GM18951 (cell line): Measurements from ENCODE around the gene APOO.

Source experiments
- POLR2A ChIP-seq: IDR thresholded peaks from 4 replicates; pipeline ENCODE4 v1.6.1; 2011; ENCODE audit warnings: mild to moderate bottlenecking; ENCODE audit not compliant: insufficient read length, insufficient read depth; ENCODE audit errors: extremely low read depth
- in situ Hi-C: fragments of 300-500 bp; cut with MboI; formaldehyde crosslinking; loops from one replicate; pipeline ENCODE4 v1.12.0; 2022; ENCODE audit warnings: low sequenced_read_pairs, mixed read lengths, inconsistent platforms; ENCODE audit not compliant: unreplicated experiment

Gene APOO

GRCh38 chrX:23841847-23842522 is 65.8 kb downstream of the APOO start:
- no peak for TF ChIP-seq POLR2A
- in situ Hi-C loops = no loop called here

GRCh38 chrX:23840674-23841073 is 67.1 kb downstream of the APOO start:
- in situ Hi-C loops = no loop called here

GRCh38 chrX:23838953-23839352 is 68.8 kb downstream of the APOO start:
- in situ Hi-C loops = no loop called here
- no peak for TF ChIP-seq POLR2A

More at GRCh38 chrX:23840674-23841073, 67.1 kb downstream of the APOO start:
- no peak for TF ChIP-seq POLR2A

GRCh38 chrX:23832721-23833120 is 75.0 kb downstream of the APOO start:
- in situ Hi-C loops = no loop called here
- no peak for TF ChIP-seq POLR2A

GRCh38 chrX:23828881-23829280 is 78.9 kb downstream of the APOO start:
- in situ Hi-C loops = no loop called here
- no peak for TF ChIP-seq POLR2A

GRCh38 chrX:23826653-23827052 is 81.1 kb downstream of the APOO start:
- in situ Hi-C loops = no loop called here

GRCh38 chrX:23826216-23826615 is 81.5 kb downstream of the APOO start:
- TF ChIP-seq POLR2A = no peak
- in situ Hi-C loops = no loop called here

More at GRCh38 chrX:23826653-23827052, 81.1 kb downstream of the APOO start:
- TF ChIP-seq POLR2A = no peak

- in situ Hi-C loops = no loop called here
- TF ChIP-seq POLR2A = no peak
Measured at GRCh38 chrX:23825675-23826074, 82.1 kb downstream of the APOO start.

- in situ Hi-C loops = no loop called here
Measured at GRCh38 chrX:23822841-23823240, 84.9 kb downstream of the APOO start.

GRCh38 chrX:23822397-23822796 is 85.3 kb downstream of the APOO start:
- in situ Hi-C loops = no loop called here
- no peak for TF ChIP-seq POLR2A

More at GRCh38 chrX:23822841-23823240, 84.9 kb downstream of the APOO start:
- no peak for TF ChIP-seq POLR2A

- in situ Hi-C loops = no loop called here
- no peak for TF ChIP-seq POLR2A
Measured at GRCh38 chrX:23821847-23822246, 85.9 kb downstream of the APOO start.

- no peak for TF ChIP-seq POLR2A
- in situ Hi-C loops = no loop called here
Measured at GRCh38 chrX:23820235-23820782, 87.4 kb downstream of the APOO start.

- in situ Hi-C loops = no loop called here
- TF ChIP-seq POLR2A = no peak
Measured at GRCh38 chrX:23819385-23820234, 88.1 kb downstream of the APOO start.
